GM12878 (cell line): Measurements from ENCODE around the gene NPEPPS. TPM values are rescaled to one million over a fixed set of nuclear protein-coding genes. Genes with fewer than 3 reads are reported as not detected.

Source experiments
- ATAC-seq: fragments of 200-7000 bp; cut with Tn5 transposase; 3 replicates; pipeline ENCODE4 v1.9.1; 2020; ENCODE audit warnings: mild to moderate bottlenecking, moderate library complexity
- BruUV-seq: library from RNA; stranded (reverse); fragments of 400-500 nt; replicated peaks from 2 replicates; lab custom pipeline; 2021; lab: Mats Ljungman, UMichigan
- CTCF ChIA-PET: fragments of 300-600 bp; sonication (Branson Sonifier 250); formaldehyde crosslinking; extraction: SDS; loops from one replicate; lab custom pipeline; 2021; ENCODE audit warnings: inconsistent platforms; lab: Yijun Ruan, JAX
- POLR2A ChIA-PET: fragments of 350-600 bp; formaldehyde crosslinking; extraction: SDS; loops from one replicate; lab custom pipeline; 2021; ENCODE audit warnings: inconsistent platforms; lab: Charles Lee
- RAD21 ChIA-PET: fragments of 300-600 bp; sonication (Branson Sonifier 250); formaldehyde crosslinking; loops from one replicate; lab custom pipeline; 2023; ENCODE audit warnings: antibody characterized with exemption; ENCODE audit not compliant: unreplicated experiment; lab: Charles Lee
- SMC1A ChIA-PET: fragments of 300-600 bp; sonication (Branson Sonifier 250); formaldehyde crosslinking; loops from one replicate; lab custom pipeline; 2023; ENCODE audit not compliant: unreplicated experiment, uncharacterized antibody; lab: Charles Lee
- DNase-seq: peaks from one replicate; pipeline ENCODE4 v3.0.0-alpha.2; 2011; ENCODE audit warnings: low read depth, low spot score
- FAIRE-seq: peaks from 3 replicates; lab custom pipeline; 2011; peaks lifted over from hg19 to GRCh38; lab: Jason Lieb, UNC
- H2AFZ ChIP-seq: 2 replicates; pipeline ENCODE4 v1.6.0; 2011; ENCODE audit warnings: low read depth, low read length, control low read depth; ENCODE audit not compliant: control insufficient read depth
- H3K27ac ChIP-seq: 2 replicates; pipeline ENCODE4 v1.5.1; 2011; ENCODE audit warnings: control low read depth; ENCODE audit not compliant: control insufficient read depth, insufficient read depth
- H3K27me3 ChIP-seq, 2 experiments: replicated peaks in 1 of 2; 2 replicates each; pipeline versions ENCODE4 v1.6.0 to v1.6.1; 2011; ENCODE audit warnings: low read length in 1 of 2; ENCODE audit not compliant: control insufficient read depth in 2 of 2, insufficient read depth in 2 of 2
- H3K36me3 ChIP-seq, 2 experiments: 2 replicates each; pipeline ENCODE4 v1.5.1; 2011; ENCODE audit warnings: low read length in 1 of 2; ENCODE audit not compliant: control insufficient read depth in 2 of 2, insufficient read depth in 2 of 2
- H3K4me1 ChIP-seq: 2 replicates; pipeline ENCODE4 v1.6.1; 2011; ENCODE audit warnings: mild to moderate bottlenecking, low read length, moderate library complexity, mixed read lengths; ENCODE audit not compliant: control insufficient read depth, insufficient read depth
- H3K4me2 ChIP-seq: 2 replicates; pipeline ENCODE4 v1.6.0; 2011; ENCODE audit warnings: control low read depth; ENCODE audit not compliant: control insufficient read depth, insufficient read depth
- H3K4me3 ChIP-seq: fragments of 200-600 bp; sonication (generic); 2 replicates; pipeline ENCODE4 v1.5.1; 2016
- H3K79me2 ChIP-seq: 2 replicates; pipeline ENCODE4 v1.6.0; 2011; ENCODE audit warnings: low read length; ENCODE audit not compliant: control insufficient read depth, insufficient read depth
- H3K9ac ChIP-seq: 2 replicates; pipeline ENCODE4 v1.8.0; 2011; ENCODE audit warnings: low read length, control low read depth, mixed read lengths; ENCODE audit not compliant: control insufficient read depth, insufficient read depth
- H3K9me3 ChIP-seq: replicated peaks from 3 replicates; pipeline ENCODE4 v1.5.1; 2011; ENCODE audit warnings: mild to moderate bottlenecking, low read length; ENCODE audit not compliant: control insufficient read depth, insufficient read depth
- H4K20me1 ChIP-seq: 2 replicates; pipeline ENCODE4 v1.6.0; 2011; ENCODE audit not compliant: control insufficient read depth, insufficient read depth
- ASH2L ChIP-seq: fragments of 300-600, 200-600 bp; sonication (generic); IDR thresholded peaks from 2 replicates; pipeline ENCODE4 v1.6.1; 2017; ENCODE audit warnings: low read depth, mild to moderate bottlenecking, borderline replicate concordance
- ATF7 ChIP-seq: fragments of 450-650 bp; IDR thresholded peaks from 2 replicates; pipeline ENCODE4 v1.6.1; 2016; ENCODE audit warnings: low read depth, mild to moderate bottlenecking
- CTCF ChIP-seq, 3 experiments: IDR thresholded peaks in 2 of 3; conservative IDR thresholded peaks in 1 of 3; 2 replicates each; pipeline ENCODE4 v1.5.1; 2011; ENCODE audit warnings: low read depth in 3 of 3, low read length in 3 of 3, mild to moderate bottlenecking in 3 of 3, control low read depth in 2 of 3, moderate library complexity in 2 of 3, inconsistent platforms in 1 of 3, mixed read lengths in 1 of 3; ENCODE audit not compliant: control insufficient read depth in 2 of 3, insufficient read depth in 1 of 3; ENCODE audit errors: extremely low read depth in 1 of 3
- EP300 ChIP-seq, 2 experiments: fragments of 150-350 bp in 1 of 2; IDR thresholded peaks; 2 replicates each; pipeline ENCODE4 v1.6.1; 2011 to 2012; ENCODE audit warnings: low read depth in 2 of 2, low read length in 2 of 2, borderline replicate concordance in 1 of 2, improper control_type of control experiment in 1 of 2, inconsistent platforms in 1 of 2; ENCODE audit not compliant: control insufficient read depth in 1 of 2
- ESRRA ChIP-seq: IDR thresholded peaks from 2 replicates; pipeline ENCODE4 v1.6.1; 2012; ENCODE audit warnings: mild to moderate bottlenecking, low read length, improper control_type of control experiment
- FOXK2 ChIP-seq: fragments of 450-650 bp; IDR thresholded peaks from 2 replicates; pipeline ENCODE4 v1.6.1; 2017; ENCODE audit warnings: mild to moderate bottlenecking, moderate library complexity
- HDAC2 ChIP-seq: fragments of 200-600 bp; sonication (generic); IDR thresholded peaks from 2 replicates; pipeline ENCODE4 v1.6.1; 2017
- IKZF1 ChIP-seq: fragments of 450-650 bp; conservative IDR thresholded peaks from 2 replicates; pipeline ENCODE4 v1.6.1; 2017; ENCODE audit warnings: antibody characterized with exemption, mild to moderate bottlenecking
- JUNB ChIP-seq: IDR thresholded peaks from 2 replicates; pipeline ENCODE4 v1.6.1; 2016; ENCODE audit warnings: antibody characterized with exemption, mild to moderate bottlenecking
- MTA2 ChIP-seq: fragments of 450-650 bp; IDR thresholded peaks from 2 replicates; pipeline ENCODE4 v1.6.1; 2016; ENCODE audit warnings: low read depth, mild to moderate bottlenecking, moderate library complexity
- MXI1 ChIP-seq: fragments of 150-350 bp; IDR thresholded peaks from 2 replicates; pipeline ENCODE4 v1.6.1; 2011; ENCODE audit warnings: low read depth, mild to moderate bottlenecking, inconsistent platforms, low read length, improper control_type of control experiment
- NBN ChIP-seq: fragments of 450-650 bp; IDR thresholded peaks from 2 replicates; pipeline ENCODE4 v1.6.1; 2016
- PKNOX1 ChIP-seq: fragments of 450-650 bp; IDR thresholded peaks from 2 replicates; pipeline ENCODE4 v1.6.1; 2016; ENCODE audit warnings: mild to moderate bottlenecking
- RELB ChIP-seq: fragments of 450-650 bp; IDR thresholded peaks from 2 replicates; pipeline ENCODE4 v1.6.1; 2017; ENCODE audit warnings: low read depth, mild to moderate bottlenecking, moderate library complexity
- RUNX3 ChIP-seq: IDR thresholded peaks from 2 replicates; pipeline ENCODE4 v1.6.1; 2012; ENCODE audit warnings: low read length, inconsistent platforms
- SPI1 ChIP-seq: IDR thresholded peaks from 2 replicates; pipeline ENCODE4 v1.6.1; 2011; ENCODE audit warnings: low read depth, mild to moderate bottlenecking, low read length, moderate library complexity, borderline replicate concordance; ENCODE audit not compliant: insufficient read depth
- TAF1 ChIP-seq: IDR thresholded peaks from 2 replicates; pipeline ENCODE4 v1.6.1; 2011; ENCODE audit warnings: mild to moderate bottlenecking, low read depth, low read length, borderline replicate concordance
- WGBS: methylation state at CpG from one replicate; pipeline ENCODE4 v1.1.6; 2016; ENCODE audit warnings: low lambda C conversion rate; ENCODE audit not compliant: insufficient replicate concordance, insufficient coverage; ENCODE audit errors: missing lambda C conversion rate; 5-methylcytosine and 5-hydroxymethylcytosine counted together
- in situ Hi-C: fragments of 300-500 bp; cut with MboI; formaldehyde crosslinking; loops from 9 replicates; pipeline ENCODE4 v1.14.3; 2018; ENCODE audit warnings: mixed read lengths
- intact Hi-C: fragments of 100-400 bp; cut with micrococcal nuclease; formaldehyde crosslinking; loops from one replicate; pipeline ENCODE4 v1.14.2; 2022; ENCODE audit not compliant: unreplicated experiment
- polyA plus RNA-seq, 11 experiments: library from polyadenylated mRNA; depleted of rRNA in 4 of 11; unstranded in 6 of 11; stranded (reverse) in 5 of 11; fragments of >200 nt; fragmentation: Nextera tagmentation in 4 of 11; fragmentation: Illumina TruSeq in 1 of 11; extraction: Ambion mirVana in 4 of 11; extraction: Trizol in 1 of 11; gene quantifications; 1 replicate in 1 of 11; 2 replicates in 10 of 11; pipeline versions ENCODE4 v1.2.1 to v1.2.3, GENCODE V29; 2011 to 2016; ENCODE audit warnings: inconsistent platforms in 2 of 11, missing spikeins in 2 of 11, low read depth in 1 of 11
- total RNA-seq, 4 experiments: library from RNA; depleted of rRNA in 3 of 4; stranded (reverse); fragments of >200 nt in 3 of 4; fragmentation: Illumina TruSeq in 1 of 4; extraction: Trizol in 1 of 4; gene quantifications; 2 replicates each; pipeline versions ENCODE4 v1.2.1 to v1.2.3, GENCODE V29; 2013 to 2021

NPEPPS gene
- total and polyA plus RNA-seq, 10 of the 15 experiments (the other 5 are each of a cell fraction or from before 2014, with no cell fraction given): 25.8 to 214 (median 64.6) TPM

- Histone ChIP-seq H3K36me3 (peaks cover 24 to 66% of the 10 kb centered on the region in 2 experiments), H3K27me3 (no peaks in the 10 kb centered on the region), H2AFZ (no peak overlapping the region; the same call in 1 of the 2 replicates), H3K9ac (no peak overlapping the region), H4K20me1 (peaks cover 5% of the 10 kb centered on the region), H3K4me1 (peaks cover 44% of the 10 kb centered on the region), H3K4me3 (0 out of 2 replicates have a peak overlapping the region, but pooled peaks have one; percentile 24), H3K9me3 (no peaks in the 10 kb centered on the region), H3K79me2 (peaks cover 65% of the 10 kb centered on the region), H3K27ac (peak overlapping the region; percentile 70), H3K4me2 (peak overlapping the region; percentile 85)
- ChIA-PET CTCF (interaction anchor here (1.0 kb wide), 1 partner anchor 13 kb away, joined by 3 read pairs; no protein-coding TSS in a partner anchor), SMC1A (interaction anchor here (2.2 kb wide), 1 partner anchor 11 kb away, joined by 6 read pairs; no protein-coding TSS in a partner anchor), POLR2A (interaction anchor here (1.7 kb wide), 1 partner anchor 11 kb away, joined by 6 read pairs; no protein-coding TSS in a partner anchor), RAD21 (no interaction called here)
- WGBS: 8% methylated on average over 6 of the region's 6 CpGs
- FAIRE-seq: peak; percentile 95
- DNase-seq: peak; percentile 39
- intact Hi-C loops: no loop called here
- peak; percentile 80 for ATAC-seq
- in situ Hi-C loops: no loop called here
- BruUV-seq: no TSS peak
- TF ChIP-seq CTCF (IDR thresholded peaks at IDR 0.05 in 2 of 3, conservative IDR thresholded peaks at IDR 0.05 in 1 of 3; ENCODE audit: control insufficient read depth in 2 of 3, extremely low read depth in 1 of 3, insufficient read depth in 1 of 3, low read depth in 3 of 3, low read length in 3 of 3) (peak in 1 of 3 experiments; percentile 15; a peak in 1 of 6 replicates), ESRRA (no peak), MTA2 (peak; percentile 18; the same call in 1 of the 2 replicates), HDAC2 (no peak), RELB (peak; percentile 40; the same call in 1 of the 2 replicates), EP300 (IDR thresholded peaks at IDR 0.05; ENCODE audit: borderline replicate concordance in 1 of 2, control insufficient read depth in 1 of 2, low read depth in 2 of 2, low read length in 2 of 2) (0 out of 4 replicates have a peak, but pooled peaks of 1 of the 2 experiments have one; percentile 23), JUNB (no peak), MXI1 (peak; percentile 39; the same call in 1 of the 2 replicates), ASH2L (0 out of 2 replicates have a peak, but pooled peaks have one; percentile 65), TAF1 (no peak), ATF7 (peak; percentile 84), IKZF1 (0 out of 2 replicates have a peak, but pooled peaks have one; percentile 14), NBN (peak; percentile 28; the same call in 1 of the 2 replicates), FOXK2 (peak; percentile 18; the same call in 1 of the 2 replicates), SPI1 (peak; percentile 72), PKNOX1 (0 out of 2 replicates have a peak, but pooled peaks have one; percentile 13), RUNX3 (peak; percentile 31; the same call in 1 of the 2 replicates)
Observed at GRCh38 chr17:47660064-47660492, 129.2 kb downstream of the NPEPPS start.
